Activated naive CD8-positive, alpha-beta T cell treated with anti-CD3 and anti-CD28 coated beads, Interleukin-2, amount 50 U/mL, for 24 hours (primary cell): ENCODE data around the gene TTC32.
"Not testable (repeated sequence)": the region's sequence is repeated elsewhere in the genome, so short reads cannot be mapped to it uniquely, and the experiment has no call there.

Experiments used
- ATAC-seq: fragments of 150-1000 bp; cut with Tn5 transposase; one replicate; pipeline ENCODE4 v1.10.0; 2021
- DNase-seq: peaks from one replicate; pipeline ENCODE4 v3.0.0; 2021
- H3K27ac Mint-ChIP-seq: one replicate; pipeline ENCODE4 v1.8.0; 2021; ENCODE audit warnings: mild to moderate bottlenecking, mixed read lengths
- H3K27me3 Mint-ChIP-seq: one replicate; pipeline ENCODE4 v1.8.0; 2021; ENCODE audit warnings: mixed read lengths
- H3K36me3 Mint-ChIP-seq: one replicate; pipeline ENCODE4 v1.8.0; 2021; ENCODE audit warnings: low read depth, mixed read lengths
- H3K4me1 Mint-ChIP-seq: one replicate; pipeline ENCODE4 v1.8.0; 2021; ENCODE audit warnings: mixed read lengths
- H3K4me3 Mint-ChIP-seq: one replicate; pipeline ENCODE4 v1.8.0; 2021; ENCODE audit warnings: mild to moderate bottlenecking, moderate library complexity, mixed read lengths
- H3K9me3 Mint-ChIP-seq: one replicate; pipeline ENCODE4 v1.8.0; 2021; ENCODE audit warnings: mixed read lengths

TTC32 gene

DNA sequence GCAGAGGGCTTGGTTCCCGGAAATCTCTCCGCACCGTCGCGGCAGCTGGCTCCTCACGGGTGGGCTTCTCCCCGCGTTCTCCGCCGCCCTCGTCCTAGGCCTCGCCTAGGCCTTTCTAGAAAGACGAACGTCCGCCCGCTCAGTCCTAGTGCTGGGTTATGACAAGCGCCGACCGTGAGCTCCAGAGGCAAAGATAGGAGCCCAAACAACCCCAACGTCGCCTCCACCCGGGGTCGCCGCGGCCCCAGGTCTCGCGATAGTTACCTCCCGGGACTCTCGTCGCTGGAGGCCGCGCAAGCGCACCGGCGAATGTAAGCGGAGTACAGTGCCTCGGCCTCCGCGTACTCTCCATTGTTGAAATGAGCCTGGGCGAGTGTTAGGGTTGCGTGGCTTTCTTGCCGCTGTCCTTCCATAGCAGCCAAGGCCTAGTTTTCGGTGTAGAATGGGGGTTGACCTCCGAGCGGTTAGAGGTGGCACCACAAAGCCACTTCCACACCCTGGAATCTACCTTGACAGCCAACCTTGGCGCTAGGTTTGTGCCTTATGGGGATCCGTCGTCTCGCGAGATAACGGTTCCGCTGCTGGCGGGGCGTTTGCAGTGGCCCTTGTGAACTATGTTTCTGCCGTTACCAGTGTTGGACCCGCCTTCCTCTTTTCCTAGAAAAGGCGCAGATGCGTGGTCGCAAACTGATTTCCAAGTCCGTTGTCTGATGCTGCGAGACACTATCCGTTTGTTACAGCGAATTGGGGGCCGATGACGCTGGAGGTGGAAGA, at the start of gene TTC32:
Gene TTC32 (minus strand): TSS at position 542 of the 774 bp plus-strand sequence. CDS start 129 bp downstream, at position 413.
- Mint-ChIP-seq H3K36me3 (peaks cover 14% of the 10 kb centered on the region), H3K27me3 (peaks cover 6% of the 10 kb centered on the region), H3K27ac (peak within 1 kb of the TSS; percentile 90), H3K9me3 (peaks cover 9% of the 10 kb centered on the region), H3K4me3 (peak within 1 kb of the TSS; percentile 88), H3K4me1 (peaks cover 59% of the 10 kb centered on the region)
- peak; percentile 84 for ATAC-seq
- DNase-seq, result peak; percentile 90

DNA sequence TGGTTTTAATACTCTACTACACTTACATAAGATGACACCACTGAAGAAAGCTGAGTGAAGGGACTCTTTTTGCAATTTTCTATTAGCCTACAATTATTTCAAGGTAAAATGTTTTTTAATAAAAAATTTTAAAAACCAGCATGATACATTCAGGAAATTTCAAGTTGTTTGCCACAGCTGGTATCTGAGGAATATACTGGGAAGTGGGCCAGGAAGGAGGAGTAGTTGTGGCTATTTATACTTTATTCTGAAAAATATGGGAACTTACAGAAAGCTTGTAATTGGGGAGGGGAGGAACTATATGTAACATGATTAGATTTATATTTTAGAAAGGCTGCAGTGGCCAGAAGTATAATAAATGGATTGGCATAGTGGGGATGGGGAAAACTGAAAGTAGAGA, 47.3 kb upstream of the TTC32 start:
- Mint-ChIP-seq H3K4me3 (no peak overlapping the region), H3K36me3 (peaks cover 26% of the 10 kb centered on the region), H3K4me1 (no peaks in the 10 kb centered on the region), H3K9me3 (no peaks in the 10 kb centered on the region), H3K27me3 (no peaks in the 10 kb centered on the region), H3K27ac (no peak overlapping the region)
- ATAC-seq (no peak), DNase-seq (no peak)

DNA sequence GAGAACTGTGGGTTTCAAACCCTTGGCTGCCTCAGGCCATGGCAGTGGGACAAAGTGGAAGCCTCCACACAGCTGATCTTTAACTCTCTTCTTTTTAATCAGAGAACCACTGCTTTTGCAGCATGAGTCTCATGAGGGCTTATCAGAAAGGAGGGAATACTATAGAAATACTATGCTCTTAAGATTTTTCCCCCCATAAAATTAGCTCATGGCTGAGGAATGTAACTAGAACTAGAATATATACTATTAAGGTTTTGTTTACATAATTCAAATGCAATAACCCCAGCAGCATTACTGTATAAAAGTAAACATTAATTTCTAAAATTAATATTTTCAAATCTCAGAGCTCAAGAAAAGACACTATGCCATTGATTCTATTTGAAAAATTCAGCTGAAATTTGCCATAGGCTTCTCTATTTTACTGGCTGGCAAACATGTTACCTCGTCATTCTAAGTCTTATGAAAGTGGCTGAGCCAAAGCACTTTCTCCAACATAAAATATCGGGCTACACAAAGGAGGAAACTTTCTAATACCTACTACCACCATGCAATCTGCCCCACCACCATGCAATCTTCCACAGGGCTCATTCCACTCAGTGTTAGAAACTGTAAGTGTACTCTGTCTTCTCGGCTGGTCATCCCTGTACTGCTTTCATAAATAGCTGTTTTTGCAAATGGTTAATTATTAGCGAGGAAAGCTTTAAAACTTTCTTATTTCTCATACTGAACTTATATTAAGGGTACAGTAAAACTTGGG, 45.6 kb upstream of the TTC32 start:
- no peak overlapping the region for H3K4me3 Mint-ChIP-seq
- no peaks in the 10 kb centered on the region for H3K27me3 Mint-ChIP-seq
- H3K36me3 Mint-ChIP-seq, result peaks cover 23% of the 10 kb centered on the region
- no peak overlapping the region for H3K27ac Mint-ChIP-seq
- no peak for ATAC-seq
- DNase-seq, result no peak
- no peaks in the 10 kb centered on the region for H3K9me3 Mint-ChIP-seq
- H3K4me1 Mint-ChIP-seq, result no peaks in the 10 kb centered on the region

DNA sequence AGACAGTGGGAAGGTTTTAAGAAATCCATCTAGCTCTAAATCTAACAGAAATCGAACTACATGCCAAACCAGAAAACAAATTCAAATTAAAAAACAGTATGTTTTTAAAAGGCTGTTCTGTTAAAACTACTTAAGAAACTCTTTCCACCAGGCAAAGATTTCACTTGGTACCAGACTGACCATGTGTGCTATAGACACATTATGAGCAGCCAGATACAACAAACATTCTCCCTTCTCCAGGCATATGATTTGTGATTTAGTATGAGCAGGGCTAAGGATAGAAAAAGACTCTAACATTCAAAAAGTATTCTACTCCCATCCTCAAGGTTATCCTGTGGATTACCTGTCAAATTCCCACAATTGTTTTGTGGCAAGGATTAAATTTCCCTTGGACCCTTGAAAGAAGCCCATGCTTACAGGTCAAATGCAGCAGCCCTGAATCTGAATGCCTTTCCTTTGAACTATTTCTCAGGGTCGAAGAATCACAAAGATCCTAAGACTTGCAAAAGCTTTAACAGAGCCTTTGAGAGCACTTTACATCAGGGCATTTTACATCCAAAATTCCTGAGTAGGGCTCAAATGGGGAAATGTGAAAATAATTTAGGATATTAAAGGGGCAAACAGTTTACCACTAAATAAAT, 42.5 kb upstream of the TTC32 start:
- Mint-ChIP-seq H3K4me3 (no peak overlapping the region), H3K9me3 (no peaks in the 10 kb centered on the region), H3K36me3 (peaks cover 18% of the 10 kb centered on the region), H3K27me3 (no peaks in the 10 kb centered on the region), H3K27ac (no peak overlapping the region), H3K4me1 (no peaks in the 10 kb centered on the region)
- DNase-seq (no peak), ATAC-seq (no peak)

- no peaks in the 10 kb centered on the region for H3K9me3 Mint-ChIP-seq
- H3K27ac Mint-ChIP-seq, result no peak overlapping the region
- H3K36me3 Mint-ChIP-seq, result peaks cover 22% of the 10 kb centered on the region
- ATAC-seq (no peak), DNase-seq (no peak)
- H3K27me3 Mint-ChIP-seq, result no peaks in the 10 kb centered on the region
- H3K4me1 Mint-ChIP-seq, result no peaks in the 10 kb centered on the region
- no peak overlapping the region for H3K4me3 Mint-ChIP-seq
These were observed 41.4 kb upstream of the TTC32 start for GRCh38 chr2:19943189-19943588.

GRCh38 chr2:19942199-19942598, 40.4 kb upstream of the TTC32 start:
- no peak for ATAC-seq
- Mint-ChIP-seq H3K4me3 (no peak overlapping the region), H3K36me3 (peaks cover 27% of the 10 kb centered on the region), H3K27ac (no peak overlapping the region), H3K27me3 (no peaks in the 10 kb centered on the region), H3K9me3 (no peaks in the 10 kb centered on the region), H3K4me1 (no peaks in the 10 kb centered on the region)
- no peak for DNase-seq

DNA sequence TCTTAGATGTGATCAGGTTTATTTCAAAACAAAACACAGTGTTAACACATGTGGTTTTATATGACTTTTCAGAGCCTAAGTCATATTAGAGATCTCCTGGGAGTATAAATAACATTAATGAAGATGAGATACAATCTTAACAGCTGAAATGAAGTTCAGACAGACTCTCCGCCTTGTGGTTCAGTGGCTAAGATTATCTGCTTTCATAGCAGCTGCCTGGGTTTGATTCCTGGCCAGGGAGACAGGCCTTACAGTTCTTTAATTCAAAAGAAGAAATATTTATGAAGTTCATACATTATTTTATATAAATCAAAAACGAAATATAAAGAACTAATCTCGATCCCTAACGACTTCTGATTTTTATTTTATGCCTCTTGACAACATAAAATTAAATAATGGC, 35.2 kb upstream of the TTC32 start:
- Mint-ChIP-seq H3K36me3 (peaks cover 43% of the 10 kb centered on the region), H3K27ac (no peak overlapping the region), H3K27me3 (no peaks in the 10 kb centered on the region), H3K9me3 (no peaks in the 10 kb centered on the region), H3K4me3 (no peak overlapping the region), H3K4me1 (no peaks in the 10 kb centered on the region)
- DNase-seq (no peak), ATAC-seq (no peak)

GRCh38 chr2:19936203-19936602, 34.4 kb upstream of the TTC32 start:
- peaks cover 48% of the 10 kb centered on the region for H3K36me3 Mint-ChIP-seq
- no peak overlapping the region for H3K27ac Mint-ChIP-seq

GRCh38 chr2:19933351-19933981, 31.7 kb upstream of the TTC32 start:
- H3K36me3 Mint-ChIP-seq, result peaks cover 59% of the 10 kb centered on the region

More at GRCh38 chr2:19936203-19936602, 34.4 kb upstream of the TTC32 start:
- DNase-seq (no peak), ATAC-seq (no peak)
- Mint-ChIP-seq H3K4me1 (no peaks in the 10 kb centered on the region), H3K4me3 (no peak overlapping the region), H3K9me3 (peaks cover 2% of the 10 kb centered on the region), H3K27me3 (no peaks in the 10 kb centered on the region)

DNA sequence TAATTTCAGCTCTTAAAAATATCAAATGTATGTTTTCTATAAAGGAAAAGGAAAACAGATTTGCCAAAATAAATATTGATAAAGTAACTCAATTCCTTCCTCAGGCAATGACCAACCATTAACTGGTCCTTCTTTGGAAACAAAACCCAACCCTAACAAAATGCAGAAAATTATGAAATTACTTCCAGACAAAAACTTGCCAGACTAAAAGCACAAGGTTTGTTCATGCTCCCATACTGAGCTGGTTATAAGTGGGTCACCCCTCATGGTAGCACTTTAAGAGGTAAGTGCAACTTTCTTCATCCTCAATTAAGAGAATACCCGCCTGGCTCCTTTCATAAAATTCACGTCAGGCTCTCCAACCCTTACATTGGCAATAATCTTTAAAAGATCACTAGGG, 31.1 kb upstream of the TTC32 start:
- no peak overlapping the region for H3K4me3 Mint-ChIP-seq
- H3K27ac Mint-ChIP-seq, result no peak overlapping the region
- peaks cover 9% of the 10 kb centered on the region for H3K9me3 Mint-ChIP-seq
- DNase-seq, result no peak
- no peaks in the 10 kb centered on the region for H3K4me1 Mint-ChIP-seq
- peaks cover 60% of the 10 kb centered on the region for H3K36me3 Mint-ChIP-seq
- no peak for ATAC-seq
- no peaks in the 10 kb centered on the region for H3K27me3 Mint-ChIP-seq

More at GRCh38 chr2:19933351-19933981, 31.7 kb upstream of the TTC32 start:
- Mint-ChIP-seq H3K9me3 (peaks cover 9% of the 10 kb centered on the region), H3K4me3 (no peak overlapping the region), H3K27me3 (no peaks in the 10 kb centered on the region), H3K27ac (no peak overlapping the region), H3K4me1 (no peaks in the 10 kb centered on the region)
- DNase-seq (no peak), ATAC-seq (no peak)

- no peaks in the 10 kb centered on the region for H3K27me3 Mint-ChIP-seq
- peaks cover 26% of the 10 kb centered on the region for H3K9me3 Mint-ChIP-seq
- H3K4me1 Mint-ChIP-seq, result no peaks in the 10 kb centered on the region
- peaks cover 74% of the 10 kb centered on the region for H3K36me3 Mint-ChIP-seq
- DNase-seq (no peak), ATAC-seq (no peak)
- H3K27ac Mint-ChIP-seq, result no peak overlapping the region
- no peak overlapping the region for H3K4me3 Mint-ChIP-seq
These were observed 27.4 kb upstream of the TTC32 start for GRCh38 chr2:19929226-19929625.

DNA sequence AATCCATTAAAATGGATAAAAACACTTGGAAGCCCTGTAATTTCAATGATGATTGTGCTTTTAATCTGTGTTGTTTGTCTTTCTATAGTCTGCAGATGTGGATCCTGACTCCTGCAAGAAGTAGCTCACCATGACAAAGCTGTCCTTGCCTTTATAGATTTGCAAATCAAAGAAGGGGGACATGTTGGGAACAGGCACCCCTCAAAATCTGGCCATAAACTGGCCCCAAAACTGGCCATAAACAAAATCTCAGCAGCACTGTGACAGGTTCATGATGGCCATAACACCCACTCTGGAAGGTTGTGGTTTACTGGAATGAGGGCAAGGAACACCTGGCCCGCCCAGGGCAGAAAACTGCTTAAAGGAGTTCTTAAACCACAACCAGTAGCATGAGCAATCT, 26.0 kb upstream of the TTC32 start:
- not testable (repeated sequence) for DNase-seq, ATAC-seq, H3K27ac Mint-ChIP-seq, H3K4me3 Mint-ChIP-seq, H3K27me3 Mint-ChIP-seq, H3K4me1 Mint-ChIP-seq
- peaks cover 26% of the 10 kb centered on the region for H3K9me3 Mint-ChIP-seq
- H3K36me3 Mint-ChIP-seq, result peaks cover 76% of the 10 kb centered on the region

- ATAC-seq, result not testable (repeated sequence)
These were observed 22.7 kb upstream of the TTC32 start for GRCh38 chr2:19924526-19924925.

DNA sequence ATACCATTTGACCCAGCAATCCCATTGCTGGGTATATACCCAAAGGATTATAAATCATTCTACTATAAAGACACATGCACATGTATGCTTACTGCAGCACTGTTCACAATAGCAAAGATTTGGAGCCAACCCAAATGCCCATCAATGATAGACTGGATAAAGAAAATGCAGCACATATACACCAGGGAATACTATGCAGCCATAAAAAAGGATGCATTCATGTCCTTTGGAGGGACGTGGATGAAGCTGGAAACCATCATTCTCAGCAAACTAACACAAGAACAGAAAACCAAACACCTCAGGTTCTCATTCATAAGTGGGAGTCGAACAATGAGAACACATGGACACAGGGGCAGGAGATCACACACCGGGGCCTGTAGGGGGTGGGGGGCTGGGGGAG, 20.4 kb upstream of the TTC32 start:
- ATAC-seq, H3K27ac Mint-ChIP-seq: not testable (repeated sequence)
- H3K36me3 Mint-ChIP-seq, result peaks cover 59% of the 10 kb centered on the region

More at GRCh38 chr2:19924526-19924925, 22.7 kb upstream of the TTC32 start:
- not testable (repeated sequence) for H3K4me1 Mint-ChIP-seq, DNase-seq, H3K27me3 Mint-ChIP-seq, H3K27ac Mint-ChIP-seq, H3K4me3 Mint-ChIP-seq
- H3K36me3 Mint-ChIP-seq, result peaks cover 75% of the 10 kb centered on the region
- H3K9me3 Mint-ChIP-seq, result peaks cover 18% of the 10 kb centered on the region

More for the DNA sequence above, 20.4 kb upstream of the TTC32 start:
- peaks cover 11% of the 10 kb centered on the region for H3K9me3 Mint-ChIP-seq
- H3K27me3 Mint-ChIP-seq, H3K4me3 Mint-ChIP-seq, DNase-seq, H3K4me1 Mint-ChIP-seq: not testable (repeated sequence)
